Measurements from ENCODE around the gene MRC2.

DNA sequence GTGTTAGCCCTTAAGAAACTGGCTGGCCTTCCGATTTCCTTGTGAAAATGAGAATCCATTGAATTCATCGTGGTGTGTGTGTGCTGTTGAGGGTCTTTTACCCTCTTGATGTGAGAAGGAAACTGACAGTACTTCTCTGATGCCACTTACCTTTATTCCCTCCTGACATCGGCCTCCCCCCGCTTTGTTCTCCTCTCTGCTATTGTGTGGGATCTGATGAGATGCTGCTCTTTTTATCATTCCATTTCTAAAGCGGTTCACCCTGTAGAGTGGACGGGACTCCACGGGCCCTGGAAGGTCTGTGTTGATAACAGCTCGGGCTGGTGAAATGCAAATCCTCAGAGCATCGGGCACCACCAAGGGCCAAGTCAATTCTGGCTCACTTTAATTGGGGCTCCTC is 110.8 kb downstream of the MRC2 start:
- TF ChIP-seq, protein P1, sequence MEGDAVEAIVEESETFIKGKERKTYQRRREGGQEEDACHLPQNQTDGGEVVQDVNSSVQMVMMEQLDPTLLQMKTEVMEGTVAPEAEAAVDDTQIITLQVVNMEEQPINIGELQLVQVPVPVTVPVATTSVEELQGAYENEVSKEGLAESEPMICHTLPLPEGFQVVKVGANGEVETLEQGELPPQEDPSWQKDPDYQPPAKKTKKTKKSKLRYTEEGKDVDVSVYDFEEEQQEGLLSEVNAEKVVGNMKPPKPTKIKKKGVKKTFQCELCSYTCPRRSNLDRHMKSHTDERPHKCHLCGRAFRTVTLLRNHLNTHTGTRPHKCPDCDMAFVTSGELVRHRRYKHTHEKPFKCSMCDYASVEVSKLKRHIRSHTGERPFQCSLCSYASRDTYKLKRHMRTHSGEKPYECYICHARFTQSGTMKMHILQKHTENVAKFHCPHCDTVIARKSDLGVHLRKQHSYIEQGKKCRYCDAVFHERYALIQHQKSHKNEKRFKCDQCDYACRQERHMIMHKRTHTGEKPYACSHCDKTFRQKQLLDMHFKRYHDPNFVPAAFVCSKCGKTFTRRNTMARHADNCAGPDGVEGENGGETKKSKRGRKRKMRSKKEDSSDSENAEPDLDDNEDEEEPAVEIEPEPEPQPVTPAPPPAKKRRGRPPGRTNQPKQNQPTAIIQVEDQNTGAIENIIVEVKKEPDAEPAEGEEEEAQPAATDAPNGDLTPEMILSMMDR (IDR thresholded peaks at IDR 0.05; ENCODE audit: insufficient read depth, low read depth, low read length) = no peak
- no peak for TF ChIP-seq EZH2 (IDR thresholded peaks at IDR 0.05; ENCODE audit: insufficient read depth, low read length)
